ENCODE measurements around the gene SPEG.

GRCh38 chr2:219526320-219527075 lies 91.9 kb downstream of the SPEG start:
- TF ChIP-seq CTCF (optimal IDR thresholded peaks at IDR 0.05 in 1 of 3, IDR thresholded peaks at IDR 0.05 in 1 of 3, conservative IDR thresholded peaks at IDR 0.05 in 1 of 3; ENCODE audit: extremely low read depth in 1 of 3, insufficient read depth in 2 of 3, low read length in 3 of 3): no peak
- no peak for TF ChIP-seq EZH2 (IDR thresholded peaks at IDR 0.05; ENCODE audit: low read length)
